D721Med (cell line): ENCODE measurements around the gene UVRAG.

Source experiments
- DNase-seq: peaks from one replicate; pipeline ENCODE4 v3.0.0; 2011; ENCODE audit warnings: low spot score; ENCODE audit not compliant: insufficient read length
- FAIRE-seq: peaks from 2 replicates; lab custom pipeline; 2011; peaks lifted over from hg19 to GRCh38; lab: Jason Lieb, UNC
- TF ChIP-seq, protein P1 (sequence below): IDR thresholded peaks from 2 replicates; pipeline ENCODE4 v1.5.1; 2012; ENCODE audit warnings: mild to moderate bottlenecking, control low read depth; ENCODE audit not compliant: insufficient read depth; ENCODE audit errors: missing control alignments

UVRAG gene

DNA sequence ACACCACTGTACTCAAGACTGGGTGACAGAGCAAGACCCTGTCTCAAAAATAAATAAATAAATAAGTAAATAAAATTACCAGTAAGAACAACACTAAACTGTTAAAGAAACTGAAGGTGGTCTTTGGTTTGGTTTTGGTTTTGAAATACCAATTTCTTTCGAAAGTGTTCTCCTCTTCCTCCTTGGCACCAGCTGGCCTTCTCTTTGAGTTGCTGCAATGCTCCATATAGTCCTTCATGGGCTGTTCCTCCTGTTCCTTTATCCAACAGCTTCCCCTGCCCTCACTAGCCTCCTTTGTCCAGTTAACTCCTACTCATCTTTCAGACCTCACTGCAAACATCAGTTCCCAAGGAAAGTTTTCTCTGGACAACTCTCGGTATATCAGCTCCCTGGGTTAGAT lies 5.0 kb upstream of the UVRAG start:
- TF ChIP-seq, protein P1, sequence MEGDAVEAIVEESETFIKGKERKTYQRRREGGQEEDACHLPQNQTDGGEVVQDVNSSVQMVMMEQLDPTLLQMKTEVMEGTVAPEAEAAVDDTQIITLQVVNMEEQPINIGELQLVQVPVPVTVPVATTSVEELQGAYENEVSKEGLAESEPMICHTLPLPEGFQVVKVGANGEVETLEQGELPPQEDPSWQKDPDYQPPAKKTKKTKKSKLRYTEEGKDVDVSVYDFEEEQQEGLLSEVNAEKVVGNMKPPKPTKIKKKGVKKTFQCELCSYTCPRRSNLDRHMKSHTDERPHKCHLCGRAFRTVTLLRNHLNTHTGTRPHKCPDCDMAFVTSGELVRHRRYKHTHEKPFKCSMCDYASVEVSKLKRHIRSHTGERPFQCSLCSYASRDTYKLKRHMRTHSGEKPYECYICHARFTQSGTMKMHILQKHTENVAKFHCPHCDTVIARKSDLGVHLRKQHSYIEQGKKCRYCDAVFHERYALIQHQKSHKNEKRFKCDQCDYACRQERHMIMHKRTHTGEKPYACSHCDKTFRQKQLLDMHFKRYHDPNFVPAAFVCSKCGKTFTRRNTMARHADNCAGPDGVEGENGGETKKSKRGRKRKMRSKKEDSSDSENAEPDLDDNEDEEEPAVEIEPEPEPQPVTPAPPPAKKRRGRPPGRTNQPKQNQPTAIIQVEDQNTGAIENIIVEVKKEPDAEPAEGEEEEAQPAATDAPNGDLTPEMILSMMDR = no peak
- FAIRE-seq = no peak
- DNase-seq = no peak

DNA sequence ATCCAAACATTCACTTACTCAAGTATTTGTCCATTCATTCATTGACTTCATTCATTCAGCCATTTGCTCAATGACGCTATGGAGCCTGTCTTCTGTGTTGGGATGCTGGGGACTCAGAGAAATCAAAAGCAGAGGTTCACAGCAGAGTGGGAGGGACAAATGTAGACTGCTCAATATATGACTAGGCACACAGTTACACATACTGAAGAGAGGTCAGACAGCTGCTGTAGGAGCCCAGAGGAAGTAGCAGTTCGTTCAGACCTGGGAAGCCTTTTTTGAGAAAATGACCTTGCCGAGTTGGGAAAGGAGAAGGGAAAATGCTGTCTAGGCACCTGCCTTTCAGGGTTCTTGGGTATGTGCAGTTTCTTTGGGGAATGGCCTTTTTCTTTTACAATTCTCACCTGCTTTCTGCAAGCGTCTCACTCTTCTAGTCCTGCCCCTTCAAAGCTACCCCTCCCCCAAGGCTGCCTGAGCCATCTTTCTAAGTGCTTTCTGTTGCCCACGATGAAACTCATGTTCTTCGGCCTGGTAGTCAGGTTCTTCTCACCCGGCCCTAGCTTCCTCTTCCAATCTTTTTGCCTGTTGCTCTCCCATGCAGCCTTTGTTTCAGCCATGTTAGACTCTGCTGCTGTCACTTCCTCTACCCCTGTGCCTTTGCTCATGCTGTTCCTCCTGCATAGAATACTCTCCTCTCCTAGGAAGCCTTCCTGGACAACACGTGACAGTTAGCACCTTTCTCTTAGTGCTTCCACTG lies 4.2 kb upstream of the UVRAG start:
- DNase-seq (no peak), FAIRE-seq (no peak)
- TF ChIP-seq, protein P1 = no peak

DNA sequence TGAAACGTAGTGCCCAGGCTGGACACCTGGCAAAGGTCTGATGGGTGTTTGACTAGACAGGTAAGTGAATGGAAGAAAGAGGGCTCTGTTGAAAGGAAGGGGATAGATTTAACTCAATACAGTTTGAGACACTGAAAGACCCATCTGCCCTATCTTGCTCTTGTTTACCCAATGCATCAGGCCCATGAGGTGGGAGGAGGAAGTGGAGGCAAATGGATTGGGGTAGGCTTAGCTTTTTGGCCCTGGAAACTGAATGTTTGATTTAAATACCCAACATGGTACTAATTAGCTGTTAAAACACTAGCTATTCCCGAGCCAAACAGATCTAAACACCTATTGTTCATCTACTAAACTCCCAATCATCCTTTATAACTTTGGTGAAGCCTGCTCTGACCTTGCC lies 3.5 kb upstream of the UVRAG start:
- FAIRE-seq = no peak
- TF ChIP-seq, protein P1 = no peak
- no peak for DNase-seq

DNA sequence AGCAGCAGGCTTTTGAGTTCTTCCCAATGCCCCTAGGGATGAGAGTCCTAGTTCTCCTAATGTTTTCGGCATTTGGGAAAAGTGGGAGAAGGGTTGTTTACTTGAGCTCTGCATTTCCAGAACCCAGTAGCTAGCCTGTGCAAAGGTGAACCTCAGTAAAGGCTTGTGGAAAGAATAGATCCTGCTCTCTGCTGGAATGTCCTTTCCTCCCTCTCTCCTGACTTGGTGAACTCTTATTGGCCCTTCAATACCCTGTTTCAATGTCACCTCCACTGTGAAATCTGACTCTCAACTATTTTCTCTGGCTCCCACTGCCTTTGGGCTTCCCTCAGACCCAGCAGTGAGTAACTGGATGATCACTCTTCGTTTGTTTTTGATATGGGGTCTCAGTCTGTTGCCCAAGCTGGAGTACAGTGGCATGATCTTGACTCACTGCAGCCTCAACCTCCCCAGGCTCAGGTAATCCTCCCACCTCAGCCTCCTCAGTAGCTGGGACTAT lies 2.4 kb upstream of the UVRAG start:
- FAIRE-seq = no peak
- DNase-seq = no peak
- TF ChIP-seq, protein P1 = no peak

DNA sequence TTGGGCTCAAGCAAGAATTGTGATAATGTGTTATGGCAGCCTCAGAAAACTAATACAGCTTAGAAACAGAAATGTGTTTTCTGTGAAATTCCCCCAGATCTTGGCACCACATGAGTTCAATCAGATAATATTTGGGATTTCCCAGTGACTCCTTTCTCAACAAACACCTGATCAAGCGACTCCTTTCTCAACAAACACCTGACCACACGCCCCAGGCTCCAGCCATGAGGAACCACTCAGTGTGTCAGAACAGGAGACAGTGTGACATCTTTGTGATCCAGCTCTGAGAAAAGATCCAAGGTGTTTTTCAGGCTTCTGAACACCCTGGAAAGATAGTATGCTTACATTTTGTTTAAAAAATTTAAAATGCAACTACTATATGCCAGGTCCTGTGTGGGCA lies 1.9 kb upstream of the UVRAG start:
- FAIRE-seq (no peak), DNase-seq (no peak)
- TF ChIP-seq, protein P1 = no peak

DNA sequence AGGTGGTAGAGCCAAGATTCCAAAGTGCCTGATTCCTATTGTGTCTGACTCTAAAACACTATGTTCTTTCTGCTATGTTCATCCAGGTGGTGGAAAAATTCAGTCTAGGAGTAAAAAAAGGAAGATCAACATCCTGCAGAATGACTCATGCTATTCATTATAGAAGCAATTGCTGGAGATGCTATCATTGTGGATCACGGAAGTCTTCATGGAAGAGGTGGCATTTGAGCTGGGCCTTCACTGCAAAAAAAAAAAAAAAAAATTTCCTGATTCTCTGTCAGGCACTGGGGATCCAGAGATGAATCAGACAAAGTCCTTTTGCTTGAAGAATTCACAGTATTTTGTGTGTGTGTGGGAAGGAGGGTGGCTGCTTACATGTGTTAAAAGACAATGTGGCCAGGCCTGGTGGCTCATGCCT lies 1.4 kb upstream of the UVRAG start:
- FAIRE-seq = no peak
- DNase-seq = no peak
- TF ChIP-seq, protein P1 = no peak

DNA sequence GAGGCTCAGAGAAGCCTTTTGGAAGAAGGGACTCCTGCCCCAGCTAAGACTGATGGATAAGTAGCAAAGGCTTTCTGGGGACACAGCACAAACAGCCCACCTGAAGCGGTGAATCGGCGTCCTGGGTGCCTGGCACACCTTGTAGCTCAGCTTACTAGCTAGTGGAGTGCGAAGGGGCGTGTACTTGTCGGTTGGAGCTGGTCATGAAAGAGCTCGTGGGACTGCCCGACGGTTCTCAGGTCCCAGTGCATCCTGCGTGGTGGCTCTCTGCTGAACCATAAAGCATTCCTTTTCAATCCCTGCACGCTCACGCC lies 690 bp upstream of the UVRAG start:
- DNase-seq = no peak
- FAIRE-seq = no peak
- TF ChIP-seq, protein P1 = no peak
